ENCODE measurements around the gene MVK.

Gene MVK

DNA sequence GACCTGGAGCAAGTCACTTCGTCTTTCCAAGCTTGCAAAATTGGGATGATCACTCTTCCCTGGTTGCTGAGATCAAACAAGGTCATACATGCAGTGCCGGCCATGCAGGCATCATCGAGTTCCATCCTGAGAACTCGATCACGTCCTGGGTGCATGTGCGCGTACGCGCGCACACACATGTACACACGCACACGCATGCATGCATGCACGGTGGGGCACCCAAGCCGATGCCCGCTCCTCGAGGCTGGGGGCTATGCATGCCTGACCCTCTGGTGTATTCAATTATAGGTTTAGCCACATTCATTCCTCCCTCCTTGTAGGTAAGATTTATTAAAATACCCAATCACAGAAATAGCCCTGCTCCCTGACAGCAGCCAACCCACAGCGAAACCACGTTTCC, 26.3 kb upstream of the MVK start:
- no peak for DNase-seq

DNA sequence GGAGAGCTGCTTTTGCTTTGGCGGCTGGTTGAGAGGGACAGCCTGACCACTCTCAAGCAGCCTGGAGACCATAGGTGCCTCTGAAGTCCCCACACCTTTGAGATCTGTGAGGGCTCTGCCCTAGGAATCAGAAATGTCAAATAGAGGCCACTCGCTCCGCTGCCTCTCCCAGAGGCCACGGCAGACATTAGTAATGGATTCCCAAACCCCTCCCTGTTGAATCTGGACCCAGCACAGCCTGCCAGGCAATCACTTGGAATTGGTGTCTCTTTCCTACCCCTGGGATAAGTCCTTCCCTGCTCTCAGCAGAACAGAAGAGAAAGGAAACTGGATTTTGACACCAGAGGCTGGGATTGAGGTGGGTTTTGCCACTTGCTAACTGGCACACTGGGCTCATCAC, 25.3 kb upstream of the MVK start:
- no peak for DNase-seq

DNA sequence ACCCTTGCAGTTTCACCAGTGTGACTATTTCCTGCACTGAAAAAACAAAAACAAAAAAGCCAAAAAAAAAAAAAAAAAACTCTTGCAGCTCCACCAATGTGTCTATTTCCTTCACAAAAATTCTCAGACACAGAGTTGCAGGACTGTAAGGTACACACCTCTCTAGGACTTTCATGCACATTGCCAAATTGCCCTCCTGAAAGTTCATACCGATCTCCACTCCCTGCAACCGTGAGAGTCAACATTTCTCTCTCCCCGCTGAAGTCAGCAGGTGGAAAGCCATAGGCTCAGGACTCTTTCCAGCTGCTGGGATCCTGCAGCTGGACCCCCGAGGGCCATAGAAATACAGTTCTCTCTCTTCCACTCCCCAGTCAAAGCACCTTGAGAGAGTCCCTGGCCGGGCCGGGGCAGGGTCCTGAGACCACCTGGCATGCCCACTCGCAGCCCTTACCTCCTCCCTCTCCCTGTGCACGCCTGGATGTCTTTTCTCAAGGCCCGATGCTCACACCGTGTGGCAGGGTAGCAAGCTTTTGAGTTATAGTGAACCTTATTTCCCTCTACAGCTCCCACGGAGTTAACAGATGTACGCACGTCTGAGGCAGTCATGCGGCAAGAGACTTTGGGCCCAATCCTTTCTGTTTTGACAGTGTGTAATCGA, 23.9 kb upstream of the MVK start:
- no peak for DNase-seq

DNA sequence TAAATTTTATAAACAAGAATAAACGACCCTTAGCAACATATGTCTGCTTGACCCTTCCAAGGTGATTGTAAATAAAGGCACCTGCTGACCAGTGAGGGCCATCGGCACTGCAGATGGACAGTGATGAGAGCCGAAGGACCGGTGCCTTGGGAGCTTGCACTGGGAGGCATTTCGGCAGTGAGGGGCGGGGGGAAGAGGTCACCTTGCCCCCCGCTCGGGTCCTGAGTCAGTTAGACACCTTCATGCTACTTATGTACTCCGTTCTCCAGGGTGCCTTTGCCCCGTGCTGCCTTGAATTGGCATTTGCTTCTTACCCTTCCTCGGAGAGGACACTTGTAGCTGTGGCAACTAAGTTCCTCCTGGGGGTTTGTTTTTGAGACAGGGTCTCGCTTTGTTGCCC, 23.3 kb upstream of the MVK start:
- no peak for DNase-seq

DNA sequence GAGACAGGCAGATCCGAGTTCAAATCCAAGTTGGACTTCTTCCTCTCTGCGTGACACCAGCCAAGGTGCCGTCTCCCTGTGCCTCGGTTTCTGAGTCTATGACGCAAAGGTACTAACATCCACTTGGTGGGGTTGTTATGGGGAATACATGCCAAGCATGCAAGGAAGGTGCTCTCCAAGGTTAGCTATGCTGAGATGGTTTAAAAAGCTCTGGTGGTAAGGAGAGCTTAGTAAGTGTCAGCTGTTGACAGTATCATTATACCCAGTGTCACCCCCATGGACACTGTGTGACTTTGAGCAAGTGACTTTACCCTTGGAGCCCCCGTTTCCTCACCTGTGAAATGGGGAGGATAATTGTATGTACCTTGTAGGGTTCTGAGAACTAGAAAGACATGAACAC, 22.5 kb upstream of the MVK start:
- DNase-seq = no peak

DNA sequence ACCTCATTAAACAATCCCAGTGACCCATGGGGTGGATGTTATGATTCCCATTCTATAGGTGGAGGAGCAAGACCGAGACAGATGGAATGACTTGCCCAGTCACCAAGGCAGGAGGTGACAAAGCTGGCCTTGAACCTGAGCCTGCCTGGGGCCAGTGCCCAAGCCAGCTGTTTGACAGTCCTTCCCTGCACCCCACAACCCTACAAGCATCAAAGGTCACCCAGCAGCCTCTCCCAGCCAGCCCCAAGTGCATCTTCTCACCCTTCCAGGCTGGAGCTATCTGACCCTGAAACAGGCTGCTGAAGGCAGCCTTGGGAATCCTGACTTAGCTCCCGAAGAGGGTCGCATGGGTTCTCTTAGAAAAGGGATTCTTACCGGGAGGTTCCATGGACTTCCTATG, 20.6 kb upstream of the MVK start:
- DNase-seq = no peak

DNA sequence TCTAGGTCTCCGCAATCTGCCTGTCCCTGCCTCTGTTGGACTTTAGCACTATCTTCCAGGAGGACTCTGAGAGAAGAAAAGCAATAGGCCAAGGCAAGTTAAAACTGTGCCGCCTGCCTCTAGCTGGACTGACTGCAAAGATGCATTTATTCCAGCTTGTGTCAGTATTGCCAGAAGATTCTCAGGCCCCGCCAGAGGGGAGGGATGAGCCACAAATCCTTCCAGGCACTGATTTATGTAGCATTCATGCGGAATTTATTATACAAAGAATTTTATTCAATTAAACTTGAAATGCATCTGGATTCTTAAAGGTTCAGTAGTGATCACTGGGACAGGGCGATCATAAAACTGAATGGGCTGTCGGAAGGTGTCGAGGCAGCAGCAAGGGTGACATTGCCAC, 20.1 kb upstream of the MVK start:
- no peak for DNase-seq

DNA sequence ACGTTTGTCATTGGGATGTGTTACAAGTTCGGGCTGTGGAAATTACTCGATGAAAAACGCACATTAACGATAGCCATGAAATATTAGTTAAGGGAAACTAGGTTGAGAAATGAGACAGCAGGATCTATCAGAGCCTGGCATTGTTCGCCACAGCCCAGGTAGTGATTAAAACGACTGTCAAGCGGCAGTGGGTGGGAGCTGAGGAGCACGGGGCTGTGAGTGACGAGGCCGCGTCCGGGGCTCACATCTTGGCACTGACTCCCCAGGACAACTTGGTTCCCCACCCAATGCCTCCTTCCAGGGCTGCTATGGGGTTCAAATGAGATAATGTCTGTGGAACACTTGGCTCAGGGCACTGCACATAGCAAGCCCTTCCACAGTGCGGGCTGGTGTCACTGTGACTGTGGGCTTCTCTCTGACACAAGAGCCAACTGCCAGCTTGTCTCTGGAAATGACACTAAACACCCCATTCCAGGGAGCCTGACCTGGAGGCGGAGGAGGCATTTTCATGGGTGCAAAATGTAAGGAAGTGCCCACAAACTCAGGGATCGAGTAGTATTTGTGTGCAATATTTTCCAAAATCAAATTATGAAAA, 19.6 kb upstream of the MVK start:
- no peak for DNase-seq

DNA sequence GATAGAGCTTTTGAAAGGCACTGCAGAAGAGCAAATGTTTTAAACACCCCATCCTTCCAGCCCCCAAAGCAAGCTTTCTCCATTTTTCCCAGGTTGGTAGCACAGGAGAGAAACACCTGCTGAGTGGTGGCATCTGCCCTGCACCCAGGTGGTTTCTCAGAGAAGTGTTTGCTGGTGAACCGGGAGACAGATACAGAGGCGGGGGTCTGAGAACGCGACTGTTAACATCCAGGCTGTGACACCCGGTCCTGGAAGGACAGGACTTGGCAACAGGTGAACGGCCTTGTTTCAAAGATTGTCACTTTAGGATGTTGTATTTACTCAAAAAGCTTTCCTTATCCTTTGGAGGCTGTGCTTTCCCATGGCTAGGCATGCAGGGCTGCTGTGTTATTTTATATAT, 18.8 kb upstream of the MVK start:
- DNase-seq = no peak

DNA sequence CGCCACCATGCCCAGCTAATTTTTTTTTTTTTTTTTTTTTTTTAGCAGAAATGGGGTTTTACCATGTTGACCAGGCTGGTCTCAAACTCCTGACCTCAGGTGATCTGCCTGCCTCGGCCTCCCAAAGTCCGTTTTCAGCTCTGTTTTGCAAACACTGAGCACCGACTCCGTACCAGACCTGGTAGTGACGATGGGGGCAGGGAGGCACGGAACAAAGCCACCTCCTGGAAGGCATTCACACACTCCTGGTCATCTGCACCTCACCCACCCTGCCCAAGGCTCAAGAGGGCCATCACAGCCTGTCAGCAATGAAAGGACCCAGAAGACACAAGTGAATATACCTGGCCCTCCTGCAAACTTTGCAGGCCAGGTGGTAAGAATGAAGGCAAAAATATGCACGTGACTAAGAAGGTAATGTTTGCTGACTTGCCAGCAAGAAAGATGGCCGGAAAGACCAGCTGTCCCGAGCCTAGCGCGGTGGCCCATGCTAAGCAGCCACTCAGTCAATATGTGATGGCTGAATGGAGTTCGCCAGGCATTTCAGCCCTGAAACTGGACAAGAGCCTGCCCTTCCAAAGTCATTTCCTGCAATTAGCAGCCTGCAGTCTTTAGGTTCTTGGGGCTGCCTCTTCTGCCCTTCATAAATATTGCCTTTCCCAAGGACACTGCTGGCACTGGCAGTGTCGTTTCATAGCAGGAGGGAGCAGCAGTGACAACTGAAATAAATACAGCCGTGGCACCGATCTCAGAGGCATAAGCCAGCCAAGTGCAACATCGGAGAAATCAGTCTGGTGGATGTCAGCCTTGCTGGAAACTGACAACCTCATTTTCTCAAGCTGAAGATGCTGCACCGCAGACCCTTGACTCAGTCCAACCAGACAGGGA, 17.9 kb upstream of the MVK start:
- no peak for DNase-seq

DNA sequence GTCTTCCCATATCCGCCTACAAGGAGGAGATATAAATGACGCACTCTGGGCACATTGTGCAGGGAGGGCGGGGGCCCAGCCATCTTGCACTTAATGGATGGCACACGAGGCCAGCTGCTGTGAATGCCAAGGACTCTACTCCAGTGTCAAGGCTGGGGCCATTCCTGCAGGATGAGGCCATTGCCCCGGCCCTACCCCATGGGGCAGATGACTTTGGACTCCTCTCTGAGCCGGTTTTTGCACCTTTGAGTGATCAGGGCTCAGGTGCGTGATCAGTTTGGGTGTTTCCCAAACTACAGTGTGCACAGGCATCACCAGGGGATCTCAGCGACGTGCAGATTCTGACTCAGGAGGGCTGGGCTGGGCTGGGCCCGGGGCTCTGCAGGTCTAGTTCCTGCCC, 16.4 kb upstream of the MVK start:
- no peak for DNase-seq

DNA sequence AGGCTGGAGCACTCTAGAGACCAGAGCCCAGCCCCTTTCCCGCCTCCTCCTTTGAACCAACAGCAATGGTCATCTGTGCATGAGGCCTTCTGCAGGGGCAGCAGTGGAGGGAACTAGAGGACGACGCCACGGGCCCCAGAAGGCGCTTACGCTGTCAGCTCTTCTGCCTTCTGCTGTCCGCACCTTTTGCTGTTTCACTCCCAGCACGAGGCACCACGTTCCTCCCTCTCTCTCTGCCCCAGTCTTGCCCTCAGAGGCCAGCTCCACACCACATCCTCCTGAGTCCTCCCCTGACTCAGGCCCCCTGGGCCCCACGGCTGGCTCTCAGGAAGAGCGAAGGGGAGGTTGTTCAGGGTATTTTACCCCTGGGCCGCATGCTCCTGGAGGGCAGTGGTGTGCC, 15.8 kb upstream of the MVK start:
- no peak for DNase-seq

DNA sequence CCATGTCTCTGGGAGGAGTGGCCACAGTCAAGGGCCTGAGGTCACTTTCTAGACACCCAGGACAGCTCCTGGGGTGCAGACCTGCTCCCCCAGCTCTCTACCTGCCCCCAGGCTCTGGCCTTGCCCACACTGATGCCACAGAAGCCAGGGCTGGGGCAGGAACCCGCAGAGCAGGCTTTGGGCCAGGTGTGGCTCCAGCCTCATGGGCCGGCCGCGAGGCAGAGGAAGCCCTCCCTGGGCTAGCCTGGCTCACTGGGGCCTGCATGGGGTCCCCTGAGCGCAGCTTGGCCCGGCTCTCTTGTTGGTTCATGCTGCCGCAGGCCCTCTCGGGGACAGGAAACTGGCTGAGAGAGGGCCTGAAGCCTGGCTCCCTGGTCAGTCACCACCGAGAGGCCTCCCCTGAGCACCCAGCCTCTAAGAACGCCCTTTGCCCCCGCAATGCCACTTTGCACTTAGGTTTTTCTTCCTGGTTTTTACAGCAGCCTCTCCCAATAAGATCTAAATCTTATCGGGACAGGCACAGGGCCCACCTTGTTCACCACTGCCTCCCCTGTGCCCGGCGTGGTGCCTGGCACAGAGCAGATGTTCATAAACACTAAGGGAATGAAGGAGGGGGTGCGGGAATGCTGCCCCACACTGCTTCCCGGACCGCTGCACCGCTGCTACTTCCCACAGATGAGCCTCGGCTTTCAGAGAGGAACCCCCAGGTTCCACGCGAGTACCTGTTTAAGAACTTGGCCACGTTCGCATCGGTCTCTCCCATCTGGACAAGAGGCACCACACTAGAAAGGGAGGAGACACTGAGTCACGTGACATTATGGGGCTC, 15.0 kb upstream of the MVK start:
- no peak for DNase-seq

DNA sequence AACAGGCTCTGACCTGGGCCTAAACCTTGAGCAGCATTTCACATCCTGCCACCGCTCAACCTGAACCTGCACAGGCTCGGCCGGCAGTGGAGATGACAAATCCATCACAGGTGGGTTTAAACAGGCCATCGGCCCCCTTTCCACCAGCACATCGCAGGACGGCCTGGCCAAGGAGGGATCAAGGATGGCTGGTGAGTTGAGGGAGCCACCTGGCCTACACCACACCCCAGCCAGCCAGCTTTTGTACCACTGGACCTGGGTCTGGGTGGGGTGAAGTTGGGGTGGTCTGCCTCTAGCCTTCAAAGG, 14.4 kb upstream of the MVK start:
- no peak for DNase-seq

DNA sequence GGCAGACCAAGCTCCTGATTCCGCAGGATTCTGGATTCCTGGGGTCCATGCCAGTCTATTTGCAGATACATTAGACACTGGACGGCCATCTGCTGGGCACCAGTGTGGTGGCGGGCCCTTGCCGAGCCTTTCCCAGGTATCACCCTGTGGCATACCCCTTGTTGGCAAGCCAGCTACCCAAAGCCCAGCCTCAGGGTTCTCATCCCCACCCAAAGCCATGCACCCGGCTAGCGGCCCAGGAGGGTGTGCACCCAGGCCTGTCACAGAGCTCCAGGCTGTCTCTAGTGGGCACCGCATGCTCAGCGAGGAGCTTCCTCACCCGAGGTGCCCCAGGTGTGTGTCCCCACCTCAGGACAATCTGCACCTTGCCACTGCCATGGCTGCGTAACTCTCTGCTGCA, 14.0 kb upstream of the MVK start:
- no peak for DNase-seq

DNA sequence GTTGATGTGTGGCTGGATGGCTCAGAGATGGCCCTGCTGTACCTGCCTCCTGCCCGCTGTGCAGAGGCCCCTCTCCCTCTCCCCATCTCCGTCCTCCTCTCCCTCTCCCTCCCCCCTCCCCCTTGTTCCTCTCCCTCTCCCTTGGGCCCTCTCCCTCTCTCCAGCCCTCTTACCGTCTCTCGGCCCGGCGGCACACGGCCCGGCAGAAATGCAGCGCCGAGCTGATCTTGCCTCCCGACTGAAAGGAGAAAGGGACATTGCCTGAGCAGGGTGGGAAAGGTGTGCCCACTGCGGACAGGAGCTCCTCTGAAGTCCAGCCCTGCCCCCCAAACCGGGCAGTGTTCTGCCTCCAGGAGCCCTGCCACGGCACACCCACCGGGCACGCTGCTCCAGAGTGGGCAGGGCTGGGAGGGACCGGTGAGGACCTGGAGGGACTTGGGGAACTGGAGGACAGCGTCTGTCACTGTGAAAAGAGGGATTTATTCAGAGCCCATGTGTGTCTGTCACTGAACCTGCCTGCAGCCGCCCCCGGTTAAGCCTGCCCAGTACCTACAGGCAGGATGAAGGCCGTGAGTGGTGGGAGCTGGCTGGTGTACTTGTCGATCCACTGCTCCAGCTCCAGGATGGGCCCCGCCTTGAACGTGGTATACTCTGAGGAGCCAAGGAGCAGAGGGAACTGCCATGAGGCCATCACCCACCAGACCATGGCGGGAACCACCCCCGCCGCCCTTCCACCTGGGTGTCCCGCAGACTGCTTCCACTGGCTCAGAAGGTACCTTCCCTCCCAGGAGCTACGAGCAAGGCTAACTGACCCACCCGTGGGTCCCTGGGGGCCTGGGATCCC, 12.5 kb upstream of the MVK start:
- no peak for DNase-seq

DNA sequence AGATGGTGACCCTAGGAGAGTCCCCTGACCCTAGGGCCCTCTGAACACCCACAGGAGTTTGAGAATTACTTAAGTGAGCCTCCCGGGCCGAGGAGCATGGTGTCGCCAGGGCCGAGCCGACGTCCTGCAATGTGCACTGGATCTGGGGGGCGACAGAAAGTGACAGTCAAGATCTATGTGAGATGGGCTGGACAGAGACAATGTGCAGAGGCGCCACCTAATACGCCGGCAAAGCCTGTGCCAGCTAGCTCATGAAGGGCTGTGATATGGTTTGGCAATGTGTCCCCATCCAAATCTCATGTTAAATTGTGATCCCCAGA, 11.9 kb upstream of the MVK start:
- no peak for DNase-seq

DNA sequence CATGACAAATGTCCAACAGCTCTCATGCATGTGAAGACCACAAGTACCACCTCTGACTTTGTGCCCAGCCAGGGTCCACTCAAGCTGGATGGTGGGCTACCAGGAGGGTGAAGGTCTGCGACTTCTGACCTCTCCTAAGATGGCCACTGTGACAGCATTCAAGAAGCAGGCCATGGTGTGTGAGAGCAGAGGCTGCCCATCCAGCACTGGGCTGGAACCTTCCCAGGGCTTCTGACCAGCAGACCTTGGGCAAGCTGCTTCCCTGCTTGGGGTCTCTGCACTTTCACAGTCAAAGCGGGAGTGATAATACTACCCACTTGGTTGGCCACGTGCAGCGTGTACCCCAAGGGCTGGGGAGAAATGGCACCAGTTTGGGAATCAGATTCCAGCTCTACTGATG, 10.7 kb upstream of the MVK start:
- no peak for DNase-seq

DNA sequence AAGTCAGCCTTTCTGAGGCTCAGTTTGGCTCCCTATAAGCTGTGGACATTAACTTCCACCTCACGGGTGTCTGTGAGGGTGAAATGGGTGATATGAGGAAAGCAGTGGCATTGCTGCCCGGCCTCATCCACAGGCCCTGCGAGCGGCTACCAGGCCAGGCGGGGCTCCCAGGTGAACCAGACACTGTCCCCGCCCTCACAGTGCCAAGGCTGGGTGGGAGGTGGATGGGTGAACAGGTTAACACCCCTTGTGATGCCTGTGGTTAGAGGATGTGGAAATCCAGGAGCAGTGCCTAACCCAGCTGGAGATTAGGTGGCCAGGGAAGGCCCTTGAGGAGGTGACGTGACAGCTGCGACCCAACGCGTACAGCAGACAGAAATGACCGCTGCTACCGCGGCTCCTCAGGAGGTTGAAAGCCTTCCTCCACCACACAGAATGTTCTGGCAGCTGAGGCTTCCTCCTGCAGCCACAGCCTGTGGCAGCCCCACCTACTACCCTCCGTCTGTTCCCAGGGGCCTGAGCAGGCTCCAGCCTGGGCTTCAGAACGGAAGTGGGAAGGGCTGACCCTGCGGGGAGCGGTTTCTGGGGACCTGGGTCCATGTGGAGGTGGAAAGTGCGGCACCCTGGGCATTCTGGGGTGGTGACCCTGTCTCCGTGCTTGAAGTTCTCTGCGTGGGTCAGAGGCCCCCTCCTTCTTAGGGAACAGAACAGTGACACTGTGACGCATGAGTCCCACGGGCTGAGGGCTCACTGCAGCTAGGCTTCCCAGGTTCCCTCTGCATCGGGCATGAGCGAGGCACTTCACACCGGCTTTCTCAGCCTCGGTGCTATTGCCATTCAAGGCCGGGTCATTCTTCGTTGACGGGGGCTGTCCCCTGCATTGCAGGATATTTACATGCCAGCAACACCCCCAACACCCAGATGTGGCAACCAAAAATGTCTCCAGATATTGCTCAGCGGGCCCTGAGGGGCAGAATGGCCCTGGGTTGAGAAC, 10.0 kb upstream of the MVK start:
- DNase-seq = no peak

DNA sequence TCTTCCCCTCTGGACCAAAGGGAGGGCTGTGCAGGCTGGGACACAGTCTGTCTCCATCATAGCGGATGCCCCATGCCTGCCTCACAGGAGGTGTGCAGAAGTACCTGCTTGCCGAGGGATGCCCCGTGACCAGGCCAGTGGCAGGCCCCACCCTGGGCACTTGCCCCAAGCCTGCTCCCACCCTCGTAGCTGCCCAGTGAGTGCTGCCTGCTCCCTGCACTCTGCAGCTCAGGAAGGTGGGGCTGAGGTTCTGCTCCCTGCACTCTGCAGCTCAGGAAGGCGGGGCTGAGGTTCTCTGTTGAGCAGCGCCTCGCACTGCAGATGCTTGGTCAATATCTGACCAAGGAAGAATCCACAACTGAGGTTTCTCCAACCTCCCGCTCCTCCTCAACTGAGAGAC, 7.2 kb upstream of the MVK start:
- DNase-seq = no peak

DNA sequence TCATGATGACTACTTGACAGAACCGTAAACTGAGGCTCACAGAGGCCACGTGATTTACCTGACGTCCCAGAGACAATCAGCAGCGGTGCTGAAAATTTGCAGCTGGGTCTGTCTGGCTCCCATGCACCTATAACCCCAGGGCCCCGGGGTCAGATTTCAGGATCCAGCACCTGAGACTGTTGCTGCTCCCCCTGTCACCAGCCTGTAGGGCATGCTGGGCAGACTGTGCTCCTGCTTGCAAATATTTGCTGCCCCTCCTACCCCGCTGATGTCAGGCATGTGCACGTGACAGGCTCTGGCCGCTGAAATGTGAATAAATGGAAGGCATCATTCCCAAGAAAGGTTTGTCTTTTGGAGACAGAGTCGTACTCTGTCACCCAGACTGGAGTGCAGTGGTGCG, 6.3 kb upstream of the MVK start:
- no peak for DNase-seq

DNA sequence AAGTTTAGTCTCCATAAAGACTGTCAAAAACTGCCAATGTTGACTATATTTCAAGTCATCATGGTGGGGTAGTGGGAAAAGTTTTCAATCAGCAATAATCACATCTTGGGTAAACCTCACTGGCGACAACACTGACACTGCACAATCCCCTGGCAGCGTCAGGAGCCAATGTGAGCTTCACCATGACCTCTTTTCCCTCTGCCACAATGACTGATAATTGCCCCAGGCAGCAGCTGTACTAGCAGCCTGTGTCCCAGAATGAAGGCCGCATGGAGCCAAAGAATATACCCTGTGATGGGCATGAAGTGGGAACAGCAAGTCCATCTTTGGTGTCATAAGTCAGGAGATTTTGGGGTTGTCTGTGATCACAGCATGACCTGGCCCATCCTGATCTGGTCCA, 5.6 kb upstream of the MVK start:
- DNase-seq = no peak

All from cerebellar nuclear complex (tissue), 1 donor.